Dendritic cell treated with granulocyte-macrophage colony-stimulating factor and Interleukin-4, amounts not matched to agents 40 ng/mL and 50 ng/mL, for 4 days (primary cell): ENCODE measurements around the gene CEP112.

ENCODE experiments used
- H3K27ac Mint-ChIP-seq: one replicate; pipeline ENCODE4 v1.8.0; 2022; ENCODE audit warnings: mild to moderate bottlenecking, mixed read lengths
- H3K27me3 Mint-ChIP-seq: one replicate; pipeline ENCODE4 v1.8.0; 2022; ENCODE audit warnings: mild to moderate bottlenecking, mixed read lengths
- H3K36me3 Mint-ChIP-seq: one replicate; pipeline ENCODE4 v1.8.0; 2022; ENCODE audit warnings: low read depth, mixed read lengths
- H3K4me1 Mint-ChIP-seq: one replicate; pipeline ENCODE4 v1.8.0; 2022; ENCODE audit warnings: low read depth, mixed read lengths
- H3K4me3 Mint-ChIP-seq: one replicate; pipeline ENCODE4 v1.8.0; 2022; ENCODE audit warnings: mild to moderate bottlenecking, moderate library complexity, mixed read lengths
- H3K9me3 Mint-ChIP-seq: one replicate; pipeline ENCODE4 v1.8.0; 2022; ENCODE audit warnings: mixed read lengths
- intact Hi-C: fragments of 100-400 bp; cut with micrococcal nuclease; formaldehyde crosslinking; loops from one replicate; pipeline ENCODE4 v1.15.0; 2022

The CEP112 gene

GRCh38 chr17:66044083-66044482 is 147.8 kb downstream of the CEP112 start:
- H3K4me1 Mint-ChIP-seq = no peaks in the 10 kb centered on the region
- intact Hi-C loops = no loop called here
- no peaks in the 10 kb centered on the region for H3K27me3 Mint-ChIP-seq
- no peaks in the 10 kb centered on the region for H3K36me3 Mint-ChIP-seq
- no peaks in the 10 kb centered on the region for H3K9me3 Mint-ChIP-seq
- no peak overlapping the region for H3K27ac Mint-ChIP-seq
- H3K4me3 Mint-ChIP-seq = no peak overlapping the region

- no peaks in the 10 kb centered on the region for H3K9me3 Mint-ChIP-seq
- H3K27me3 Mint-ChIP-seq = no peaks in the 10 kb centered on the region
- no peaks in the 10 kb centered on the region for H3K36me3 Mint-ChIP-seq
- no peaks in the 10 kb centered on the region for H3K4me1 Mint-ChIP-seq
- H3K27ac Mint-ChIP-seq = no peak overlapping the region
- no peak overlapping the region for H3K4me3 Mint-ChIP-seq
- intact Hi-C loops = no loop called here
Observed at GRCh38 chr17:66043419-66043818, 148.5 kb downstream of the CEP112 start.

- intact Hi-C loops = no loop called here
- Mint-ChIP-seq H3K27ac (no peak overlapping the region), H3K9me3 (no peaks in the 10 kb centered on the region), H3K4me3 (no peak overlapping the region), H3K27me3 (no peaks in the 10 kb centered on the region), H3K36me3 (no peaks in the 10 kb centered on the region), H3K4me1 (no peaks in the 10 kb centered on the region)
Observed at GRCh38 chr17:66040402-66040801, 151.5 kb downstream of the CEP112 start.

GRCh38 chr17:66038125-66038524 is 153.8 kb downstream of the CEP112 start:
- Mint-ChIP-seq H3K4me1 (no peaks in the 10 kb centered on the region), H3K36me3 (no peaks in the 10 kb centered on the region), H3K4me3 (no peak overlapping the region), H3K27me3 (no peaks in the 10 kb centered on the region), H3K27ac (no peak overlapping the region), H3K9me3 (no peaks in the 10 kb centered on the region)
- intact Hi-C loops = no loop called here

- Mint-ChIP-seq H3K4me3 (no peak overlapping the region), H3K36me3 (no peaks in the 10 kb centered on the region), H3K27ac (no peak overlapping the region), H3K4me1 (no peaks in the 10 kb centered on the region), H3K27me3 (no peaks in the 10 kb centered on the region), H3K9me3 (no peaks in the 10 kb centered on the region)
- intact Hi-C loops = no loop called here
Observed at GRCh38 chr17:66037221-66037620, 154.7 kb downstream of the CEP112 start.

GRCh38 chr17:66032082-66032712 is 159.7 kb downstream of the CEP112 start:
- Mint-ChIP-seq H3K36me3 (no peaks in the 10 kb centered on the region), H3K4me3 (no peak overlapping the region), H3K4me1 (no peaks in the 10 kb centered on the region), H3K27ac (no peak overlapping the region), H3K27me3 (no peaks in the 10 kb centered on the region), H3K9me3 (no peaks in the 10 kb centered on the region)
- intact Hi-C loops = no loop called here

GRCh38 chr17:66025551-66025950 is 166.4 kb downstream of the CEP112 start:
- no peak overlapping the region for H3K4me3 Mint-ChIP-seq

GRCh38 chr17:66021757-66022156 is 170.2 kb downstream of the CEP112 start:
- Mint-ChIP-seq H3K4me1 (no peaks in the 10 kb centered on the region), H3K27ac (no peak overlapping the region), H3K27me3 (no peaks in the 10 kb centered on the region), H3K9me3 (peaks cover 41% of the 10 kb centered on the region), H3K36me3 (no peaks in the 10 kb centered on the region), H3K4me3 (no peak overlapping the region)
- intact Hi-C loops = no loop called here

More at GRCh38 chr17:66025551-66025950, 166.4 kb downstream of the CEP112 start:
- H3K36me3 Mint-ChIP-seq = no peaks in the 10 kb centered on the region
- H3K27ac Mint-ChIP-seq = no peak overlapping the region
- peaks cover 41% of the 10 kb centered on the region for H3K9me3 Mint-ChIP-seq
- H3K4me1 Mint-ChIP-seq = no peaks in the 10 kb centered on the region
- intact Hi-C loops = no loop called here
- no peaks in the 10 kb centered on the region for H3K27me3 Mint-ChIP-seq

GRCh38 chr17:66018786-66019185 is 173.1 kb downstream of the CEP112 start:
- H3K27me3 Mint-ChIP-seq = no peaks in the 10 kb centered on the region
- no peak overlapping the region for H3K27ac Mint-ChIP-seq
- no peak overlapping the region for H3K4me3 Mint-ChIP-seq
- intact Hi-C loops = no loop called here
- no peaks in the 10 kb centered on the region for H3K4me1 Mint-ChIP-seq
- H3K36me3 Mint-ChIP-seq = no peaks in the 10 kb centered on the region
- H3K9me3 Mint-ChIP-seq = peaks cover 34% of the 10 kb centered on the region

GRCh38 chr17:66016231-66016630 is 175.7 kb downstream of the CEP112 start:
- peaks cover 27% of the 10 kb centered on the region for H3K9me3 Mint-ChIP-seq
- no peak overlapping the region for H3K27ac Mint-ChIP-seq
- H3K27me3 Mint-ChIP-seq = no peaks in the 10 kb centered on the region
- H3K4me3 Mint-ChIP-seq = no peak overlapping the region
- no peaks in the 10 kb centered on the region for H3K36me3 Mint-ChIP-seq
- intact Hi-C loops = no loop called here
- H3K4me1 Mint-ChIP-seq = no peaks in the 10 kb centered on the region

- Mint-ChIP-seq H3K9me3 (peaks cover 13% of the 10 kb centered on the region), H3K27ac (no peak overlapping the region), H3K4me3 (no peak overlapping the region), H3K4me1 (no peaks in the 10 kb centered on the region), H3K36me3 (no peaks in the 10 kb centered on the region), H3K27me3 (no peaks in the 10 kb centered on the region)
- intact Hi-C loops = no loop called here
Observed at GRCh38 chr17:66008680-66009079, 183.3 kb downstream of the CEP112 start.

GRCh38 chr17:66006654-66007053 is 185.3 kb downstream of the CEP112 start:
- Mint-ChIP-seq H3K36me3 (no peaks in the 10 kb centered on the region), H3K9me3 (no peaks in the 10 kb centered on the region), H3K27me3 (no peaks in the 10 kb centered on the region), H3K4me3 (no peak overlapping the region), H3K4me1 (no peaks in the 10 kb centered on the region), H3K27ac (no peak overlapping the region)
- intact Hi-C loops = no loop called here

GRCh38 chr17:66002812-66003211 is 189.1 kb downstream of the CEP112 start:
- Mint-ChIP-seq H3K9me3 (no peaks in the 10 kb centered on the region), H3K27me3 (no peaks in the 10 kb centered on the region), H3K4me1 (no peaks in the 10 kb centered on the region), H3K4me3 (no peak overlapping the region), H3K27ac (no peak overlapping the region), H3K36me3 (no peaks in the 10 kb centered on the region)
- intact Hi-C loops = no loop called here

- Mint-ChIP-seq H3K27ac (no peak overlapping the region), H3K4me1 (no peaks in the 10 kb centered on the region), H3K4me3 (no peak overlapping the region), H3K9me3 (no peaks in the 10 kb centered on the region), H3K36me3 (no peaks in the 10 kb centered on the region), H3K27me3 (no peaks in the 10 kb centered on the region)
- intact Hi-C loops = no loop called here
Observed at GRCh38 chr17:66002063-66002585, 189.8 kb downstream of the CEP112 start.

- H3K9me3 Mint-ChIP-seq = no peaks in the 10 kb centered on the region
- no peaks in the 10 kb centered on the region for H3K4me1 Mint-ChIP-seq
- H3K4me3 Mint-ChIP-seq = no peak overlapping the region
- H3K27ac Mint-ChIP-seq = no peak overlapping the region
- no peaks in the 10 kb centered on the region for H3K27me3 Mint-ChIP-seq
- no peaks in the 10 kb centered on the region for H3K36me3 Mint-ChIP-seq
- intact Hi-C loops = no loop called here
Observed at GRCh38 chr17:66000216-66000615, 191.7 kb downstream of the CEP112 start.
